T-cell (primary cell): ENCODE measurements around the gene SVIL. TPM values are rescaled to one million over a fixed set of nuclear protein-coding genes. Genes with fewer than 3 reads are reported as not detected.
"Not testable (repeated sequence)": the region's sequence is repeated elsewhere in the genome, so short reads cannot be mapped to it uniquely, and the experiment has no call there.

Source experiments
- ATAC-seq, 4 experiments: fragments of 200-7000 bp in 3 of 4; fragments of 150-1000 bp in 1 of 4; cut with Tn5 transposase; replicated peaks in 1 of 4; 1 replicate in 3 of 4; 2 replicates in 1 of 4; pipeline ENCODE4 v1.10.0; 2021; ENCODE audit warnings: moderate library complexity in 3 of 4, mild to moderate bottlenecking in 2 of 4, moderate number of reproducible peaks in 1 of 4
- CTCF ChIA-PET, 2 donors: fragments of 300-600 bp; sonication (Branson Sonifier 250); formaldehyde crosslinking; loops; one replicate each; lab custom pipeline; 2022; ENCODE audit warnings: antibody characterized with exemption in 2 of 2; lab: Charles Lee
- POLR2A ChIA-PET, 2 donors: fragments of 300-600 bp; sonication (Branson Sonifier 250); formaldehyde crosslinking; loops; one replicate each; lab custom pipeline; 2022; ENCODE audit warnings: antibody characterized with exemption in 2 of 2; lab: Charles Lee
- DNase-seq, 35 experiments: peaks; one replicate each; pipeline versions ENCODE4 v3.0.0 to v3.0.0-alpha.2; 2013 to 2023
- H3K27ac ChIP-seq: one replicate; pipeline ENCODE4 v1.5.1; 2013; ENCODE audit warnings: low read length
- H3K27me3 ChIP-seq, 2 experiments: replicated peaks in 1 of 2; 1 replicate in 1 of 2; 2 replicates in 1 of 2; pipeline versions ENCODE4 v1.6.1 to v1.7.0; 2013; ENCODE audit warnings: low read length in 1 of 2, mixed read lengths in 1 of 2; ENCODE audit not compliant: control insufficient read depth in 2 of 2, insufficient read depth in 2 of 2; ENCODE audit errors: extremely low read depth in 1 of 2
- H3K36me3 ChIP-seq, 2 donors: 1 replicate in 1 of 2; 2 replicates in 1 of 2; pipeline versions ENCODE4 v1.6.1 to v1.7.0; 2013; ENCODE audit warnings: low read length in 1 of 2; ENCODE audit not compliant: control insufficient read depth in 2 of 2, insufficient read depth in 1 of 2; ENCODE audit errors: extremely low read depth in 1 of 2
- H3K4me1 ChIP-seq, 2 experiments: 1 replicate in 1 of 2; 2 replicates in 1 of 2; pipeline versions ENCODE4 v1.6.1 to v1.7.0; 2013; ENCODE audit warnings: low read length in 2 of 2, mixed read lengths in 1 of 2; ENCODE audit not compliant: insufficient read depth in 2 of 2, control insufficient read depth in 1 of 2; ENCODE audit errors: extremely low read depth in 1 of 2
- H3K4me3 ChIP-seq, 2 donors: 1 replicate in 1 of 2; 2 replicates in 1 of 2; pipeline versions ENCODE4 v1.5.1 to v1.7.0; 2013; ENCODE audit warnings: mild to moderate bottlenecking in 2 of 2, low read length in 1 of 2, moderate library complexity in 1 of 2; ENCODE audit not compliant: control insufficient read depth in 1 of 2; ENCODE audit errors: extremely low read depth in 1 of 2
- H3K9me3 ChIP-seq: 2 replicates; pipeline ENCODE4 v1.7.0; 2013
- H3K27ac Mint-ChIP-seq, 2 donors: one replicate each; pipeline ENCODE4 v1.8.0; 2020 to 2021; ENCODE audit warnings: mild to moderate bottlenecking in 2 of 2, mixed read lengths in 2 of 2
- H3K27me3 Mint-ChIP-seq, 2 donors: one replicate each; pipeline ENCODE4 v1.8.0; 2021 to 2022; ENCODE audit warnings: mixed read lengths in 2 of 2
- H3K36me3 Mint-ChIP-seq: one replicate; pipeline ENCODE4 v1.8.0; 2021; ENCODE audit warnings: mixed read lengths
- H3K4me1 Mint-ChIP-seq, 3 donors: one replicate each; pipeline ENCODE4 v1.8.0; 2020 to 2022; ENCODE audit warnings: mixed read lengths in 3 of 3, mild to moderate bottlenecking in 1 of 3
- H3K4me3 Mint-ChIP-seq, 3 donors: one replicate each; pipeline ENCODE4 v1.8.0; 2020 to 2022; ENCODE audit warnings: mild to moderate bottlenecking in 3 of 3, mixed read lengths in 3 of 3, moderate library complexity in 3 of 3
- H3K9me3 Mint-ChIP-seq, 3 donors: one replicate each; pipeline ENCODE4 v1.8.0; 2020 to 2022; ENCODE audit warnings: mixed read lengths in 3 of 3
- WGBS: methylation state at CpG from one replicate; pipeline ENCODE4 v1.1.5; 2013; ENCODE audit warnings: missing lambda C conversion rate; ENCODE audit not compliant: insufficient coverage; 5-methylcytosine and 5-hydroxymethylcytosine counted together
- total RNA-seq, 35 experiments: library from RNA in 6 of 35; stranded (reverse) in 6 of 35; fragments of 120-200 nt in 1 of 35; gene quantifications; one replicate each; pipeline versions ENCODE4 v1.2.1 to v1.2.4 and lab custom pipeline; 2013 to 2026

The SVIL gene
- total RNA-seq, 5 donors from 2014 or later (not counting 1 experiment from before 2014, with no cell fraction given): 17.4 to 45.6 (median 19.6) TPM

GRCh38 chr10:29587750-29588628 lies 46.8 kb downstream of the SVIL start:
- not testable (repeated sequence) for H3K4me3 Mint-ChIP-seq, H3K27ac ChIP-seq, H3K4me1 ChIP-seq, ATAC-seq, H3K27ac Mint-ChIP-seq, H3K9me3 Mint-ChIP-seq, H3K4me3 ChIP-seq, H3K27me3 Mint-ChIP-seq, H3K36me3 ChIP-seq, H3K9me3 ChIP-seq, H3K27me3 ChIP-seq, DNase-seq
- peaks cover 16% of the 10 kb centered on the region for H3K36me3 Mint-ChIP-seq
- POLR2A ChIA-PET: interaction anchor here in 1 of 2 donors (0.7 kb wide), 1 partner anchor 32 kb away, joined by 3 read pairs; no protein-coding TSS in a partner anchor
- 98% methylated on average over 5 of the region's 19 CpGs for WGBS
- CTCF ChIA-PET: interaction anchor here in 1 of 2 donors (0.6 kb wide), 1 partner anchor 111 kb away, joined by 3 read pairs; no protein-coding TSS in a partner anchor
- peaks cover 10 to 18% (median 17%) of the 10 kb centered on the region in 3 donors for H3K4me1 Mint-ChIP-seq

GRCh38 chr10:29587102-29587749 lies 47.5 kb downstream of the SVIL start:
- H3K27me3 ChIP-seq, ATAC-seq, CTCF ChIA-PET, POLR2A ChIA-PET, H3K4me1 ChIP-seq, H3K27ac Mint-ChIP-seq, H3K27ac ChIP-seq, H3K27me3 Mint-ChIP-seq, H3K36me3 ChIP-seq, H3K9me3 Mint-ChIP-seq, H3K4me3 ChIP-seq, DNase-seq, H3K4me3 Mint-ChIP-seq, H3K9me3 ChIP-seq: not testable (repeated sequence)
- Mint-ChIP-seq H3K4me1 (peaks cover 10 to 22% (median 17%) of the 10 kb centered on the region in 3 donors), H3K36me3 (peaks cover 16% of the 10 kb centered on the region)
- 95% methylated on average over 7 of the region's 15 CpGs for WGBS

DNA sequence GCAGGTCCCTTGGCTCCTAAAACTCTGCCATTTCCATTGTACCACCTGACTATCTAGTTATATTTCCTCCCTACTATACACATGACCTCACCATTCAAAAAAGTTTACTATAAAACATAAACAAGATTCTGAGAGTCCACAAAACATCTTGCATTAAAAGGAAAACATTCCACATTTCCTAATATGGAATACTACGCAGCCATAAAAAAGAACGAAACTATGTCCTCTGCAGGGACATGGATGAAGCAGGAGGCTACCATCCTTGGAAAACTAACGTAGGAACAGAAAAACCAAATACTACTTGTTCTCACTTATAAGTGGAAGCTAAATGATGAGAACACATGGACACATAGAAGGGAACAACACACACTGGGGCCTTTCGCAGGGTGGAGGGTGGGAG lies 48.3 kb downstream of the SVIL start:
- DNase-seq (no peak), ATAC-seq (no peak)
- POLR2A ChIA-PET: no interaction called here
- WGBS: no CpG with 5 or more reads among the region's 4 CpGs
- Mint-ChIP-seq H3K4me3 (no peak overlapping the region), H3K9me3 (peaks cover 0 to 3% (median 0%) of the 10 kb centered on the region in 3 donors), H3K27ac (no peak overlapping the region), H3K4me1 (peaks cover 14 to 22% (median 16%) of the 10 kb centered on the region in 3 donors), H3K27me3 (no peaks in the 10 kb centered on the region), H3K36me3 (peaks cover 22% of the 10 kb centered on the region)
- Histone ChIP-seq H3K36me3 (peaks cover 0 to 5% of the 10 kb centered on the region in 2 donors), H3K27ac (no peak overlapping the region), H3K9me3 (no peaks in the 10 kb centered on the region), H3K4me1 (peaks cover 5 to 6% of the 10 kb centered on the region in 2 experiments), H3K4me3 (no peak overlapping the region), H3K27me3 (no peaks in the 10 kb centered on the region)
- CTCF ChIA-PET: no interaction called here

DNA sequence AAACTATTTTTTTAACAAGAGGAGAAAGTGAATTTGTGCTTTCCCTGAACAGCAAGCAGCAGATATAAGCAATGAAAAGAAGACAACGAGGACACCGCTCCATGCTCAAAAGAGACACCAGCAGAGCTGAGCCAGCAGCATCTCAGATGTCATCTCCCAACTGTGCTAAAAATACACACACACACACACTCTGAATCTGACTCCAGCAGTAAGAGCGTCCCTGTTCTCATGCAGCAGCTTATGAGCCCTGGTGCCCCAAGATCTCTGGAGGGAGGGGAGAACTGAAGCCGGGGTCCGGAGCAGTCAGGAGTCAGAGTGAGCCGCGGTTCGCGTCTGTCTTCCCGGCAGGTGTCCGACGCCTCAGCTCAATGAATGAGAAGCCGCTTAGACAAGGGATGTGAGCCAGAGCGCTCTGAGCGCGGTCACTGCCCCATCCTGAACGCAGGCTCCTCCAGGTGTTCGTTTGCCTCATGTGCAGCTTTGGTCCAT lies 49.2 kb downstream of the SVIL start:
- Mint-ChIP-seq H3K9me3 (peaks cover 0 to 3% (median 0%) of the 10 kb centered on the region in 3 donors), H3K27me3 (no peaks in the 10 kb centered on the region), H3K4me1 (peaks cover 10 to 15% (median 13%) of the 10 kb centered on the region in 3 donors), H3K27ac (no peak overlapping the region), H3K4me3 (no peak overlapping the region), H3K36me3 (peaks cover 25% of the 10 kb centered on the region)
- ChIA-PET POLR2A (no interaction called here), CTCF (no interaction called here)
- Histone ChIP-seq H3K27me3 (no peaks in the 10 kb centered on the region), H3K4me1 (peaks cover 4 to 6% of the 10 kb centered on the region in 2 experiments), H3K36me3 (peaks cover 0 to 5% of the 10 kb centered on the region in 2 donors), H3K4me3 (no peak overlapping the region), H3K9me3 (no peaks in the 10 kb centered on the region), H3K27ac (no peak overlapping the region)
- ATAC-seq (no peak), DNase-seq (no peak)
- 98% methylated on average over 18 of the region's 18 CpGs for WGBS

DNA sequence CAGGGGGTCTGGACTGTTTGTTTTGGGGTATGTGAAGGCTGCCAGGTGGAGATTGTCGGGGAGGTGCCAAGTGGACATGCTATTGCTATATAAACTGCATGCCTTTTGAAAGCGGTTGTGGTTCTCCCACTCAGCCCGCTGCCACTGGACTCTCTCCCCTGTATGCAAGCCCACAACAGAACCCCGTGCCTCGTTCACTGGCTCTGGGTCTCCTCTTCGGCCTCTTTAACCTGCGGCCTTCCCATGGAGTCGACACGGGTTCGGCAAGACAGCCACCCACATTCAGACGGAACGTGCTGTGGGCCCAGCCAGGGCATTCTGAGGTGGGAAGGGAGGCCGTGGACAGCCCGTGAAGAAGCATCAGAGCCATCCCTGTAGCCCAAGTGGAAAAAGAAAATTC lies 50.3 kb downstream of the SVIL start:
- Histone ChIP-seq H3K27me3 (no peaks in the 10 kb centered on the region), H3K4me1 (no peaks in the 10 kb centered on the region), H3K27ac (no peak overlapping the region), H3K36me3 (peaks cover 5% of the 10 kb centered on the region in 2 donors), H3K4me3 (no peak overlapping the region), H3K9me3 (no peaks in the 10 kb centered on the region)
- 97% methylated on average over 8 of the region's 14 CpGs for WGBS
- DNase-seq: no peak
- H3K4me1 Mint-ChIP-seq: peaks cover 5 to 10% (median 8%) of the 10 kb centered on the region in 3 donors
- H3K9me3 Mint-ChIP-seq: peaks cover 0 to 3% (median 0%) of the 10 kb centered on the region in 3 donors
- no peak overlapping the region for H3K27ac Mint-ChIP-seq
- no peak for ATAC-seq
- H3K27me3 Mint-ChIP-seq: no peaks in the 10 kb centered on the region
- POLR2A ChIA-PET: no interaction called here
- CTCF ChIA-PET: no interaction called here
- H3K4me3 Mint-ChIP-seq: no peak overlapping the region
- peaks cover 25% of the 10 kb centered on the region for H3K36me3 Mint-ChIP-seq

DNA sequence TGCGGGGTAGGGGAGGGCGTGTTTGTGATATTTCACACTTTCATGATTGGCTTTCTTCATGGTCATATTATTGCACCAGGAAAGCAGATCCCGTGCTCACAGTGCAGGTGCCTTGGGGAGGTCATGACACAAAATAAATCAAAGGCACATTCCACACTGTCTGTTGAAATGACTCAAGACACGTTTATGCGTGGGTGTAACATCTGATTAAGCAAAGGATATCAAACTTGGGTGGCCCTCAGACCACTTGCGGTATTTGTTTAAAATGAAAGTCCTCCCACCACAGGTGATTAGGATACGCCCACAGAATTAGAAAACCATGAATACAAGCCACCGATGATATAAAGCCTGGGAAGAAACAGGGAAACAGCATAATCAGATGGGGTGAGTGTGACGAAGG lies 51.1 kb downstream of the SVIL start:
- H3K27me3 ChIP-seq: no peaks in the 10 kb centered on the region
- Mint-ChIP-seq H3K36me3 (peaks cover 28% of the 10 kb centered on the region), H3K9me3 (peaks cover 0 to 3% (median 0%) of the 10 kb centered on the region in 3 donors), H3K27me3 (no peaks in the 10 kb centered on the region), H3K4me3 (no peak overlapping the region), H3K27ac (no peak overlapping the region), H3K4me1 (peaks cover 5 to 10% (median 8%) of the 10 kb centered on the region in 3 donors)
- H3K9me3 ChIP-seq: no peaks in the 10 kb centered on the region
- H3K36me3 ChIP-seq: peaks cover 5 to 6% of the 10 kb centered on the region in 2 donors
- DNase-seq (no peak), ATAC-seq (no peak)
- H3K4me1 ChIP-seq: no peaks in the 10 kb centered on the region
- ChIA-PET CTCF (no interaction called here), POLR2A (no interaction called here)
- WGBS: 74% methylated on average over 5 of the region's 9 CpGs
- H3K4me3 ChIP-seq: no peak overlapping the region
- no peak overlapping the region for H3K27ac ChIP-seq
